Loucy (cell line): ENCODE results near the gene ACAT1.
"Not testable (repeated sequence)": the region's sequence is repeated elsewhere in the genome, so short reads cannot be mapped to it uniquely, and the experiment has no call there.

Source experiments
- H2AFZ ChIP-seq: fragments of 200-600 bp; sonication (generic); 2 replicates; pipeline ENCODE4 v1.6.0; 2016; ENCODE audit warnings: antibody characterized with exemption, mild to moderate bottlenecking, low read length, moderate library complexity
- H3F3A ChIP-seq: fragments of 200-600 bp; 2 replicates; pipeline ENCODE4 v1.6.0; 2016; ENCODE audit warnings: antibody characterized with exemption, low read depth, mild to moderate bottlenecking
- H3K27me3 ChIP-seq: fragments of 200-600 bp; sonication (generic); 2 replicates; pipeline ENCODE4 v1.6.1; 2014; ENCODE audit warnings: low read length, mild to moderate bottlenecking; ENCODE audit not compliant: insufficient read depth, poor library complexity, severe bottlenecking
- H3K36me3 ChIP-seq: fragments of 200-600 bp; sonication (generic); 2 replicates; pipeline ENCODE4 v1.6.1; 2016; ENCODE audit warnings: low read length; ENCODE audit not compliant: insufficient read depth
- H3K4me1 ChIP-seq: fragments of 200-600 bp; sonication (generic); 2 replicates; pipeline ENCODE4 v1.5.1; 2014; ENCODE audit warnings: low read length, mild to moderate bottlenecking; ENCODE audit not compliant: insufficient read depth, poor library complexity, severe bottlenecking
- H3K4me2 ChIP-seq: fragments of 200-600 bp; sonication (generic); 2 replicates; pipeline ENCODE4 v1.6.0; 2014; ENCODE audit warnings: antibody characterized with exemption, low read length, low read depth, mild to moderate bottlenecking; ENCODE audit not compliant: poor library complexity, severe bottlenecking
- H3K4me3 ChIP-seq: fragments of 200-600 bp; sonication (generic); 2 replicates; pipeline ENCODE4 v1.5.1; 2014; ENCODE audit warnings: low read length, mild to moderate bottlenecking, mixed read lengths; ENCODE audit not compliant: poor library complexity, severe bottlenecking
- H3K79me2 ChIP-seq: fragments of 200-600 bp; sonication (generic); 2 replicates; pipeline ENCODE4 v1.6.1; 2014; ENCODE audit warnings: low read length; ENCODE audit not compliant: insufficient read depth
- H3K9ac ChIP-seq: fragments of 200-600 bp; sonication (generic); 2 replicates; pipeline ENCODE4 v1.6.0; 2014; ENCODE audit warnings: mild to moderate bottlenecking, low read depth, low read length, moderate library complexity; ENCODE audit not compliant: poor library complexity, severe bottlenecking
- H3K9me2 ChIP-seq: fragments of 200-600 bp; sonication (generic); replicated peaks from 2 replicates; pipeline ENCODE4 v1.6.1; 2016; ENCODE audit warnings: low read depth, low read length, mixed read lengths
- H3K9me3 ChIP-seq: fragments of 200-600 bp; sonication (generic); 2 replicates; pipeline ENCODE4 v1.6.1; 2014; ENCODE audit warnings: mild to moderate bottlenecking, antibody characterized with exemption, low read length, low read depth; ENCODE audit not compliant: insufficient read depth
- H4K20me1 ChIP-seq: fragments of 200-600 bp; sonication (generic); 2 replicates; pipeline ENCODE4 v1.6.0; 2014; ENCODE audit warnings: antibody characterized with exemption, low read length, mild to moderate bottlenecking; ENCODE audit not compliant: insufficient read depth, poor library complexity, severe bottlenecking
- CTCF ChIP-seq: fragments of 200-600 bp; sonication (generic); conservative IDR thresholded peaks from 2 replicates; pipeline ENCODE4 v1.5.1; 2014; ENCODE audit warnings: mild to moderate bottlenecking, antibody characterized with exemption, low read length
- EZH2phosphoT487 ChIP-seq: fragments of 200-600 bp; IDR thresholded peaks from 2 replicates; pipeline ENCODE4 v1.6.1; 2018; ENCODE audit warnings: antibody characterized with exemption, mild to moderate bottlenecking, moderate library complexity, borderline replicate concordance

ACAT1 gene

GRCh38 chr11:108125096-108125495 lies 3.7 kb downstream of the ACAT1 start:
- peaks cover 25% of the 10 kb centered on the region for H3K4me1 ChIP-seq
- no peaks in the 10 kb centered on the region for H3K9me3 ChIP-seq
- H3K36me3 ChIP-seq: no peaks in the 10 kb centered on the region
- no peak overlapping the region for H3K4me3 ChIP-seq
- no peak overlapping the region for H2AFZ ChIP-seq
- TF ChIP-seq CTCF (no peak), EZH2phosphoT487 (no peak)
- no peaks in the 10 kb centered on the region for H4K20me1 ChIP-seq
- no peaks in the 10 kb centered on the region for H3F3A ChIP-seq
- no peak overlapping the region for H3K9ac ChIP-seq
- peak overlapping the region; percentile 83 for H3K4me2 ChIP-seq
- no peaks in the 10 kb centered on the region for H3K27me3 ChIP-seq
- no peaks in the 10 kb centered on the region for H3K9me2 ChIP-seq
- peaks cover 19% of the 10 kb centered on the region for H3K79me2 ChIP-seq

- Histone ChIP-seq H3K36me3 (peaks cover 5% of the 10 kb centered on the region; the same call in 1 of the 2 replicates), H3K9me3 (no peaks in the 10 kb centered on the region), H3K79me2 (0 out of 2 replicates have a peak, but pooled peaks cover 4% of the 10 kb centered on the region), H2AFZ (no peak overlapping the region), H3F3A (no peaks in the 10 kb centered on the region), H3K4me3 (no peak overlapping the region), H3K4me1 (peaks cover 11% of the 10 kb centered on the region), H3K4me2 (no peak overlapping the region), H4K20me1 (no peaks in the 10 kb centered on the region), H3K27me3 (no peaks in the 10 kb centered on the region), H3K9ac (no peak overlapping the region), H3K9me2 (no peaks in the 10 kb centered on the region)
- TF ChIP-seq CTCF (no peak), EZH2phosphoT487 (no peak)
Observed at GRCh38 chr11:108128772-108129171, 7.4 kb downstream of the ACAT1 start.

DNA sequence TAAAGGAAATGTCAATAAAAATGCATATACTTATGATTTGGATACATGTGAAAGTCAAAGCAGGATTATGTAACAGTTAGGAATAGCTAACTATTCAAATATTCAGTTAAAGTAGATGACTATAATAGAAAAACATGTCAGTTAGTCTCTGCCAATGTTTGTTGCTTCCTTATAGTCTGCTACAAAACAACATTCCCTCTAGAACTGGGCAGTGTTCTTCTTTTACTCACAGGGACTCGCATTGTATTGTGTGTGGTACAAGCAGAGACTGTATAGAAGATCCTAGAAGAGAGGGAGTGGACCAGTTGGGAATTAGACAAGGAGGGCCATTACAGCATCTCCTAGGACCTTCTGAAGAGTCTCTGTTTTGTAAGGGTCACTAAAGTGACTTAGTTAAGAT lies 10.6 kb downstream of the ACAT1 start:
- Histone ChIP-seq H3K36me3 (peaks cover 10% of the 10 kb centered on the region; the same call in 1 of the 2 replicates), H3K9ac (no peak overlapping the region), H3K9me3 (no peaks in the 10 kb centered on the region), H3F3A (no peaks in the 10 kb centered on the region), H4K20me1 (no peaks in the 10 kb centered on the region), H3K79me2 (no peaks in the 10 kb centered on the region), H3K4me2 (no peak overlapping the region), H3K9me2 (no peaks in the 10 kb centered on the region), H2AFZ (no peak overlapping the region), H3K4me3 (no peak overlapping the region), H3K4me1 (no peaks in the 10 kb centered on the region), H3K27me3 (no peaks in the 10 kb centered on the region)
- TF ChIP-seq CTCF (no peak), EZH2phosphoT487 (no peak)

- H3K9ac ChIP-seq, H3K36me3 ChIP-seq, H3F3A ChIP-seq, H2AFZ ChIP-seq, H3K4me2 ChIP-seq, H3K4me1 ChIP-seq, H4K20me1 ChIP-seq, H3K4me3 ChIP-seq, H3K9me3 ChIP-seq, H3K9me2 ChIP-seq, H3K27me3 ChIP-seq, H3K79me2 ChIP-seq: not testable (repeated sequence)
Observed at GRCh38 chr11:108132993-108133538, 11.7 kb downstream of the ACAT1 start.
